GM03348 (cell line): ENCODE results near the gene EXD3.
"Not testable (repeated sequence)": the region's sequence is repeated elsewhere in the genome, so short reads cannot be mapped to it uniquely, and the experiment has no call there.

Experiments used
- DNase-seq: peaks from one replicate; pipeline ENCODE4 v3.0.0; 2012; ENCODE audit warnings: low spot score

EXD3 gene

DNA sequence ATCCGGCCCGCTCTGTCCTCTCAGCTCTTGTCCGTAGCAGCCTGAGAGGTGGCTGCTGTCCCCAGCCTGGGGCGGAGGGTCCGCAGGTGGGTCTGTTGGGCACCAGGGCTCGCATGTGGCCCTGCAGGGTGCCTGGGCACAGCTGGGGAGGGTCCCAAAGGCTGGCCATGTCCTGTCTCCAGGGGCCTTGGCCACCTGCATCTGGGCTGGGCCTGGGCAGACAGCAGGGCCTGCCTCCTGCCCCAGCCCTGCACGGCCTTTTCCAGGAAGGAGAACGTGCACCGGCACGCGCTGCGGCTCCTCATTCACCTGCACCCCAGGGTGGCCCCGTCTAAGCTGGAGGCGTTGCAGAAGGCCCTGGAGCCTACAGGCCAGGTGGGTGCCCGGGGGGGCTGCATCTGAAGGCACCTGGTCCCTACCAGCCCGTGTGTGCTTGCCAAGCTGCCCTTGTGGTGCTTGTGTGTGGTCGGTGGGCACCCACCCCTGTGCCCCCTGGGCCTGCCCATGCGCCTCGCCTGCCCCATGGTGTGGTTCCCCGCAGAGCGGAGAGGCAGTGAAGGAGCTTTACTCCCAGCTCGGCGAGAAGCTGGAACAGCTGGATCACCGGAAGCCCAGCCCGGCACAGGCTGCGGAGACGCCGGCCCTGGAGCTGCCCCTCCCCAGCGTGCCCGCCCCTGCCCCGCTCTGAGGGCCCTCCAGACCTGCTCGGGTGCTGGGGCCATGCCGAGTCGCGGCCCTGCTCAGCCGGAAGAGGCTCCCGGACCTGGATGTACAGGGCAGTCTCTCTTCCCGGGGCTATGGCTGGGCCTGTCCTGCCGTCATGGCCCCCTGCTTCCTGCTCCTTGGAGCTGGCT is 150.5 kb downstream of the EXD3 start:
- DNase-seq, result no peak

DNA sequence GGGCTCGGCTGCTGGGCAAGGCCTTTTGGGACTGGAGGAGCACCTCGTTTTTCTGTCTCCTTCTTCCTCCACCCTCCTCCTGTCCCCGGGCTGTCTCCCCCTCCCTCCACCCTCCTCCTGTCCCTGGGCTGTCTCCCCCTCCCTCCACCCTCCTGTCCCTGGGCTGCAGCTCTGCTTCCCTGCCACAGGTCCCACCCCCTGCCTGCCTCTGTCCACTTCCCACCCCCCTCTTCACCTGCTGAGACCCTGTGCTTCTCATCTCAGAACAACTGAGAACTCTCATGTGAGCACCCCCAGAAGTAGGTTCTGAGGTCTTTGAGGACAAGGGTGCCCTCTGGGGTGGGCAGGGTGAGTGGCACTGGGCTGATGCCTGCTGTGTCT is 151.3 kb downstream of the EXD3 start:
- DNase-seq, result no peak

- no peak for DNase-seq
Observed at GRCh38 chr9:137270929-137271695, 151.8 kb downstream of the EXD3 start.

GRCh38 chr9:137269231-137269772 is 153.7 kb downstream of the EXD3 start:
- no peak for DNase-seq

- DNase-seq, result no peak
Observed at GRCh38 chr9:137268538-137269201, 154.3 kb downstream of the EXD3 start.

- DNase-seq, result no peak
Observed at GRCh38 chr9:137267933-137268355, 155.0 kb downstream of the EXD3 start.

GRCh38 chr9:137266585-137267453 is 156.1 kb downstream of the EXD3 start:
- DNase-seq, result no peak

DNA sequence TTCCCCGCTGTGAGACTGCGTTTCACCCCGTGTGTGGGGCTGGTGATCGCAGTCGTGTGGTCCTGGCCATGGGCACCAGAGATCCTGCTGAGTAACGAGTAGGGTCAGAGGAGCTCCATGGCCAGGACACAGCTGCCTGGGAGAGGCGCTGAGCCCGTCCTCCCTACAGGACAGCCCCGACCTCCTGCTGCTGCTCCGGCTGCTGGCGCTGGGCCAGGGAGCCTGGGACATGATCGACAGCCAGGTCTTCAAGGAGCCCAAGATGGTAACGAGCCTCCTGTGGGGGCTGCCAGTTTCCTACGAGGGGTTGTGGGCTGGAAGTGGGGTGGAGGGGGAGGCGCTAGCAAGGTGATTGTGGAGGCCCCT is 156.8 kb downstream of the EXD3 start:
- DNase-seq, result no peak

DNA sequence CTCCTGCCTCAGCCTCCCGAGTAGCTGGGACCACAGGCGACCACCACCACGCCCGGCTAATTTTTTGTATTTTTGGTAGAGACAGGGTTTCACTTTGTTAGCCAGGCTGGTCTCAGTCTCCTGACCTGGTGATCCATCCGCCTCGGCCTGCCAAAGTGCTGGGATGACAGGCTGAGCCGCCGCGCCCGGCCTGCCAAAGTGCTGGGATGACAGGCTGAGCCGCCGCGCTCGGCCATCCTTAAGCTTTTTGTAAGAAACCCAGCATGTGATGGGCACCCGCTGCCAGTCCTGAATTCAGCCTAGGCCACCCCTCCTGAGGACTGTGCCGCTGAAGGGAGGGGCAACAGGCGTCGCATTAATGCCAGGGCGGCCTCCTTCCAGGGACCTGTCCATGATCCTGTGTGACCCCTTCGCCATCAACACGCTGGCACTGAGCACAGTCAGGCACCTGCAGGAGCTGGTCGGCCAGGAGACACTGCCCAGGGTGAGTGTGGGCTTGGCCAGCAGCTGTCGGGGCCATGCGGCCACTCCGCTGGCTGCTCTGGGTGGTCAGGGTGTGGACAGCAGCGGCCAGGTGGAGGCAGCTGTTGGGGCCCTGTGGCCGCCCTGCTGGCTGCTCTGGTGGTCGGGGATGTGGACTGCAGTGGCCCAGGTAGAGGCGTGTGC is 157.3 kb downstream of the EXD3 start:
- DNase-seq, result no peak

DNA sequence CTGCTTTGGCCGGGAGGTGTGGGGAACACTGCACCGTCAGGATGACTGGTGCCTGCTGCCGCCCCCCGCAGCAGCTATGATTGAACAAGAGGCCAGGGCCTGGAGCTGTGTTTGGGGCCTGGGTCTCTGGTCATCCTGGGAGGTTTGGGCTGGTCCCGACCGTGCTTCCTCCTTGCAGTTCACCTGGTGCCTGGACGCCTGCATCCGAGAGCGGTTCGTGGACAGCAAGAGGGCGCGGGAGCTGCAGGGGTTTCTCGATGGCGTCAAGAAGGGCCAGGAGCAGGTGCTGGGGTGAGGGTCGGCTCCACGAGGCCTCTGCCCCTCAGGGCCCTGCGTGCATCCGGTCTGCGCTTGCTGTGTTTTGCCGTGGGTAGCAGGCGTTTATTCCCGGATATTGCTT is 158.9 kb downstream of the EXD3 start:
- no peak for DNase-seq

DNA sequence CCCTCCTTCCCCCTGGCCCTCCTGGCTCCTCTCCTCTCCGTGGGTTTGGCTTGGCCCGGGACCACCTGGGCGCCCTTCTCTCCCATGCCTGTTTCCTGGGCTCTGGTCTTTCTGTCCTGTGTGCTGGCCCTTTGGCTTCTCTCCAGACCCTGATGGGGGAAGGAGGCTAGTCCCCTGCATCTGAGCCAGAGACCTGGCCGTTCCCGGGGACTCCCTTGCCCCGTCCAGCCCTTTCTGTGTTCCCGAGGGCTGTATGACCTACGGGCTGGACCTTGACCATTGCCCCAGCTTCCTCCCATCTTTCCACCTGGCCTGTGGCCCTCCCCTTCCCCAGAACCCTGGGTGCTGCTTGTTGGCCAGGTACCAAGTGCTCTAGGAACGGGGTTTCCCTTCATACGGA is 159.5 kb downstream of the EXD3 start:
- DNase-seq, result no peak

- no peak for DNase-seq
Observed at GRCh38 chr9:137262909-137263285, 160.1 kb downstream of the EXD3 start.

GRCh38 chr9:137262173-137262908 is 160.6 kb downstream of the EXD3 start:
- DNase-seq, result not testable (repeated sequence)
